SIG-M5 treated with dmso at 0.1 percent for 504 hours (cell line): Measurements from ENCODE around the gene SWI5.

Source experiments
- DNase-seq: peaks from one replicate; lab custom pipeline; 2025; ENCODE audit not compliant: unreplicated experiment; lab: John Stamatoyannopoulos, UW

The SWI5 gene

GRCh38 chr9:128251732-128252100 lies 24.4 kb upstream of the SWI5 start:
- no peak for DNase-seq

- no peak for DNase-seq
These were observed 23.5 kb upstream of the SWI5 start for GRCh38 chr9:128252317-128253139.

- no peak for DNase-seq
These were observed 22.7 kb upstream of the SWI5 start for GRCh38 chr9:128253140-128253990.

- DNase-seq: no peak
These were observed 22.1 kb upstream of the SWI5 start for GRCh38 chr9:128253991-128254346.

GRCh38 chr9:128254362-128254761 lies 21.7 kb upstream of the SWI5 start:
- DNase-seq: no peak

- peak; percentile 11 for DNase-seq
These were observed 21.0 kb upstream of the SWI5 start for GRCh38 chr9:128254855-128255759.

- no peak for DNase-seq
These were observed 18.8 kb upstream of the SWI5 start for GRCh38 chr9:128257086-128257825.

- no peak for DNase-seq
These were observed 18.2 kb upstream of the SWI5 start for GRCh38 chr9:128257907-128258306.

- DNase-seq: no peak
These were observed 17.8 kb upstream of the SWI5 start for GRCh38 chr9:128258326-128258725.

- no peak for DNase-seq
These were observed 16.9 kb upstream of the SWI5 start for GRCh38 chr9:128259156-128259555.

- no peak for DNase-seq
These were observed 15.7 kb upstream of the SWI5 start for GRCh38 chr9:128260340-128260739.

GRCh38 chr9:128262687-128263086 lies 13.4 kb upstream of the SWI5 start:
- DNase-seq: no peak

- DNase-seq: no peak
These were observed 10.7 kb upstream of the SWI5 start for GRCh38 chr9:128265348-128265847.

GRCh38 chr9:128266868-128267590 lies 9.0 kb upstream of the SWI5 start:
- no peak for DNase-seq

GRCh38 chr9:128271112-128271511 lies 5.0 kb upstream of the SWI5 start:
- DNase-seq: no peak

- DNase-seq: no peak
These were observed 4.6 kb upstream of the SWI5 start for GRCh38 chr9:128271512-128271911.

- DNase-seq: no peak
These were observed 1.8 kb upstream of the SWI5 start for GRCh38 chr9:128274245-128274644.

- no peak for DNase-seq
These were observed 673 bp upstream of the SWI5 start, which contains the start of gene GOLGA2 for GRCh38 chr9:128275198-128276007. Gene GOLGA2 (minus strand): TSS chr9:128276007. CDS start chr9:128275976, 31 bp downstream.
